ENCODE data around the gene C2orf74.

- TF ChIP-seq EZH2phosphoT487 (IDR thresholded peaks at IDR 0.05; ENCODE audit: low read depth) = no peak
- no peak for TF ChIP-seq CTCF (IDR thresholded peaks at IDR 0.05; ENCODE audit: low read depth, low read length)
Measured at GRCh38 chr2:61167579-61167978, 5.6 kb downstream of the C2orf74 start.

Data from OCI-LY3 (cell line).